Measurements from ENCODE around the gene POFUT1. TPM values are rescaled to one million over a fixed set of nuclear protein-coding genes. Genes with fewer than 3 reads are reported as not detected.

POFUT1 gene
- total RNA-seq, 1 donor from 2014 or later = 18.1 TPM

DNA sequence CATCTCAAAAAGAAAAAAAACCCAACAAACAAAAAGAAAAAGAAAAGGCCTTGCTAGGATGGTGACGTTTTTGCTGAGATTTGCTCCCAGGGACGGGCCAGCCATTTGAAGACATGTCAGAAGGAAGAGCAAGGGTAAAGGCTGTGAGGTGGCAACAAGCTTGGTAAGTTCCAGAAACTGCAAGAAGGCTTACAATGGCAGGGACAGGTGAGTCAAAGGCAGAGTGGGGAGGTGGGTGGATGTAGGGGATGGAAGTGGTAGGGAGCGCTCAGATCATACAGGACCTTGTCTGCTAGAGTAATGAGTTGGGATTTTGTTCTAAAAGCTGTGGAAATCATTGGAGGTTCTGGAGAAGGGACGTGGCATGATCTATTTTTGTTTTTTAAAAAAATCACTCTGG, 74.0 kb downstream of the POFUT1 start:
- no peak for DNase-seq

DNA sequence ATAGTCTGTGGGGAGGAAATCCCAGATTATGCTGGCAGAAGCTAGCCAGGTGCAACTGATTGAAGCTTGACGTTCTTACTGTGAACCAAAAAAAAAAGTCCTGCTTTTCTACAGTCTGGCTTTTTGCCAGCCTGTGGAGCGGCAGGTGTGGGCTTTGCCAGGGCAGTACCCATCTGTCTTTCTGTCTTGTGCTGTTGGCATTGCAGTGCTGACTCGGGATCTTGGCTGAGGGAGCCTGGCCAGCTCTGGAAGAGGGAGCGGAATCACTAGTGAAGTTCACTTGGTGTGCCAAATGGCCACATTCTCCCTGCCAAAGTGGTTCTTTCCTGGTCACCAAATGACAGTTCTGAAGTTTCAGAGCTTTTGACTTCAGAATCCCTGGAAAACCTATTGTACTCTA, 74.8 kb downstream of the POFUT1 start:
- DNase-seq = peak; percentile 6

DNA sequence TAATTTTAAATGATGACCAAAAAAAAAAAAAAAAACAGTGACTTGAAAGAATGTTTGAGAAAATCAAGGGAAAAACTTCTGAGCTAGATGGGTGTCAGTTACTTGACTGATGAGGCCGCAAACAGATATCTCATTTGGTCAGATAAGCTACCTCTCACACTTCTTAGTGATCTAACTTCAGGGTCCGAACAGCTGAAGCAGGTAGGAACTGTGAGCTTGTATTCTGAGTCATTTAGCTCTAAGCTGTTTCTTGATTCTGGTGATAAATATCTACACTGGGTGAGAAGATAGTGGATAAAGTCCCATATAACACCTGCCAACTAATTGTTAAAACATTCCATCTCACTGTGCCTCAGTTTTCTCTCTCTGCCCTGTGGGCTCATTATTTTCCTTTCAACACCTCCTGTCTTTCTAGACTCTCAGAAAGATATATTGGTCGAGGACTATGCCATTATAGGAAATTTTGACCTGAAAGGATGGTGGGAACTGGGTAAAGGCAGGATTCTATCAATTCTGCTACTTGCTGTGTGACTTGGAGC, 77.5 kb downstream of the POFUT1 start:
- no peak for DNase-seq

DNA sequence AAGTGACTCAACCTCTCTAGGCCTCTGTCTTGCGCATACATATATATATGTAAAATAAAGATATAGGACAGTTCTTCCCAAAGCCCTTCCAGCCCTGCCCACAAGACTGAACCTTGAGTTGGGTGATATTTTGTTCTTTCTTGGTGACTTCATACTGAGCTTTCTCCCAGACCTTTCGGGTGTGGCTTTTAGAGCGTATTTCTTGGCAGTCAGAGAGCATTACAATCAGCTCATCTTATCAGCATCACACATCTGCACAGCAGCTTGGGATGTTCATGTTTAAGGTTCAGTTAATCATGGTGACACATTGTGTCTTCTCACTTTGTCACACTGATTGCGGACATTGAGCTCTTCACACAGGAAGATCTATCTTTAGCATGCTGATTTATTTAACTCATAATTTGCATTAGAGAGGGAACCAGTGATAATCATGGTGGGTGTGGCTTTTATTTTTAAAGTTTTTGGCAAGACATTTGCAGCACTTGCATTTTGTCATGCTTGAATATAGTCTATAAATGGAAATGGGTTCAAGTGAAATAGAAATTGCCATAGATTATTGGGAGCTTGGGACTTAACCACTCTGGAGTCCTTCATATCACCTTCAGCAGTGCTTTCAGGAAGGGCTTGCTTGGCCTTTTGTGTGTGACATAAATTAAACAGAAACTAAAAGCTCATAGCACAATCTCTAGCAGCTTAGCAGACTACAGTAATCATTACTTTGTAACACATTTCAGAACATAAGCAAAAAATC, 78.1 kb downstream of the POFUT1 start:
- DNase-seq = peak; percentile 8

DNA sequence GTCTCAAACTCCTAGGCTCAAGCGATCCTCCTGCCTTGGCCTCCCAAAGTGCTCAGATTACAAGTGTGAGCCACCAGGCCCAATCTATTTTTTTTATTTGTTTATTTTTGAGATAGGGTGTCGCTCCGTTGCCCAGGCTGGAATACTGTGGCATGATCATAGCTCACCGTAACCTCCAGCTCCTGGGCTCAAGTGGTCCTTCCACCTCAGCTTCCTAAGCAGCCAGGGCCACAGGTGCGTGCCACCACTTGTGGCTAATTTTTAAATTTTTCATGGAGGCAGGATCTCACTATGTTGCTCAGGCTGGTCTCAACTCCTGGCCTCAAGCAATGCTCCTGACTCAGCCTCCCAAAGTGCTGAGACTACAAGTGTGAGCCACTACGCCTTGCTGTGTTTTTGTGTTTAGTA, 79.6 kb downstream of the POFUT1 start:
- DNase-seq = no peak

Other genes with a start within 250 kb of the POFUT1 start
- 12.6 TPM for gene XKR7, start 239.7 kb upstream of the POFUT1 start, total RNA-seq
- 2.0 TPM for gene CCM2L, start 197.4 kb upstream of the POFUT1 start, total RNA-seq
- 3.3 TPM for gene HCK, start 155.6 kb upstream of the POFUT1 start, total RNA-seq
- 15.1 TPM for gene TM9SF4, start 98.2 kb upstream of the POFUT1 start, total RNA-seq
- 1.2 TPM for gene PLAGL2, start 137 bp upstream of the POFUT1 start, total RNA-seq
- gene KIF3B, start 69.8 kb downstream of the POFUT1 start, total RNA-seq = 92.5 TPM
- 70.2 TPM for gene ASXL1, start 150.5 kb downstream of the POFUT1 start, total RNA-seq